ENCODE results near the gene PHC2. TPM values are rescaled to one million over a fixed set of nuclear protein-coding genes. Genes with fewer than 3 reads are reported as not detected.

The PHC2 gene
- total and polyA plus RNA-seq, 9 of the 15 experiments (the other 6 are each of a cell fraction or from before 2014, with no cell fraction given) = 3.1 to 67.6 (median 34.6) TPM

DNA sequence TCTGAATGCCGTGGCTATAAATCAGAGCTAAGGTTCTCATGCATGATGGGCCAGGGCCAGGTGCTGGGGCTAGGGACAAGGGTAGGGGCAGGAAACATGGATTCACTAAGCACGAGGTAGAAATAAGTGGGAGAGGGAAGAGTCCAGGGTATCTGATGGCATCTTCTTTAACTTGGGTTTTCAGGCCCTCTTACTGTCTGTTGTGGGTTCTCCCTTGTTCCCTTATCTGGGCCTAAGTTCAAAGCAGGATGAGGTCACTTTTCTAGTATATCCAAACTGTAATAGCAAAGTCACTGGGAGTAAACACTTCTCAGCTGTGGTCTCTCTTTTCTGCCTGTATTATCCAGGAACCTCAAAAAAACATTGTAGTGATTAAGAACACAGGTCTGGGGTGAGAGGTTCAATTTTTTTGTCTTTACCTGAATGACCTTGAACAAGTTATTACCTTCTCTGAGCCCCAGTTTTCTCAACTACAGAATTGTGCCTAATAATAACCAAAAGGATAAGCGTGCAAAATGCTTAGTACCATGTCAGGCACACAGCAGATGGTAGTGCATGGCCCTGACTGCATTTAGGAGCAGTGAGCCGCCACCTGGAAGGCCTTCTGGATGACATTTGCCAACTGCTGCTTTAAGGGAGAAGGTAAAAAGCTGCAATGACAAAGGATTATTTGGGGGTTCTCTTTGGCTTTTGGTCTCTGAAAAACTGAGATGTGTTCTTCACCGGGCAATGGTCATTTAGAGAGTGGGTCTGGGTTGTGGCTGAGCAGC, 56.4 kb downstream of the PHC2 start (continued):
- TF ChIP-seq, protein P1, sequence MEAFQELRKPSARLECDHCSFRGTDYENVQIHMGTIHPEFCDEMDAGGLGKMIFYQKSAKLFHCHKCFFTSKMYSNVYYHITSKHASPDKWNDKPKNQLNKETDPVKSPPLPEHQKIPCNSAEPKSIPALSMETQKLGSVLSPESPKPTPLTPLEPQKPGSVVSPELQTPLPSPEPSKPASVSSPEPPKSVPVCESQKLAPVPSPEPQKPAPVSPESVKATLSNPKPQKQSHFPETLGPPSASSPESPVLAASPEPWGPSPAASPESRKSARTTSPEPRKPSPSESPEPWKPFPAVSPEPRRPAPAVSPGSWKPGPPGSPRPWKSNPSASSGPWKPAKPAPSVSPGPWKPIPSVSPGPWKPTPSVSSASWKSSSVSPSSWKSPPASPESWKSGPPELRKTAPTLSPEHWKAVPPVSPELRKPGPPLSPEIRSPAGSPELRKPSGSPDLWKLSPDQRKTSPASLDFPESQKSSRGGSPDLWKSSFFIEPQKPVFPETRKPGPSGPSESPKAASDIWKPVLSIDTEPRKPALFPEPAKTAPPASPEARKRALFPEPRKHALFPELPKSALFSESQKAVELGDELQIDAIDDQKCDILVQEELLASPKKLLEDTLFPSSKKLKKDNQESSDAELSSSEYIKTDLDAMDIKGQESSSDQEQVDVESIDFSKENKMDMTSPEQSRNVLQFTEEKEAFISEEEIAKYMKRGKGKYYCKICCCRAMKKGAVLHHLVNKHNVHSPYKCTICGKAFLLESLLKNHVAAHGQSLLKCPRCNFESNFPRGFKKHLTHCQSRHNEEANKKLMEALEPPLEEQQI (IDR thresholded peaks at IDR 0.05) = no peak
- TF ChIP-seq CBX8 (IDR thresholded peaks at IDR 0.05; ENCODE audit: borderline replicate concordance, extremely low read depth, low read depth, low read length, poor library complexity, severe bottlenecking) (no peak), SRSF7 (optimal IDR thresholded peaks at IDR 0.05; ENCODE audit: low read depth, low read length) (no peak), BCL6 (CRISPR knock-in tag; IDR thresholded peaks at IDR 0.05) (no peak), POLR2AphosphoS2 (IDR thresholded peaks at IDR 0.05; ENCODE audit: low read length) (no peak), ZEB2 (IDR thresholded peaks at IDR 0.05) (0 out of 2 replicates have a peak, but pooled peaks have one; percentile 31), ZNF324 (CRISPR knock-in tag; IDR thresholded peaks at IDR 0.05) (no peak), RNF2 (IDR thresholded peaks at IDR 0.05) (no peak), ZNF311 (CRISPR knock-in tag; IDR thresholded peaks at IDR 0.05) (no peak), ZNF184 (CRISPR knock-in tag; IDR thresholded peaks at IDR 0.05) (no peak), TAL1 (IDR thresholded peaks at IDR 0.05) (peak; percentile 25; the same call in 1 of the 2 replicates), GATA2 (CRISPR knock-in tag; IDR thresholded peaks at IDR 0.05) (no peak), JUN (IDR thresholded peaks at IDR 0.05; ENCODE audit: borderline replicate concordance, low read depth, low read length) (peak; percentile 87), JUN (CRISPR knock-in tag; IDR thresholded peaks at IDR 0.05; ENCODE audit: borderline replicate concordance) (peak; percentile 50; the same call in 1 of the 2 replicates), SRSF9 (IDR thresholded peaks at IDR 0.05; ENCODE audit: borderline replicate concordance, low read depth, low read length) (no peak), ZC3H4 (CRISPR knock-in tag; IDR thresholded peaks at IDR 0.05; ENCODE audit: borderline replicate concordance) (no peak), PTRF (tag; IDR thresholded peaks at IDR 0.05) (no peak), KLF6 (CRISPR knock-in tag; IDR thresholded peaks at IDR 0.05; ENCODE audit: borderline replicate concordance) (no peak)
- TF ChIP-seq, protein P2, sequence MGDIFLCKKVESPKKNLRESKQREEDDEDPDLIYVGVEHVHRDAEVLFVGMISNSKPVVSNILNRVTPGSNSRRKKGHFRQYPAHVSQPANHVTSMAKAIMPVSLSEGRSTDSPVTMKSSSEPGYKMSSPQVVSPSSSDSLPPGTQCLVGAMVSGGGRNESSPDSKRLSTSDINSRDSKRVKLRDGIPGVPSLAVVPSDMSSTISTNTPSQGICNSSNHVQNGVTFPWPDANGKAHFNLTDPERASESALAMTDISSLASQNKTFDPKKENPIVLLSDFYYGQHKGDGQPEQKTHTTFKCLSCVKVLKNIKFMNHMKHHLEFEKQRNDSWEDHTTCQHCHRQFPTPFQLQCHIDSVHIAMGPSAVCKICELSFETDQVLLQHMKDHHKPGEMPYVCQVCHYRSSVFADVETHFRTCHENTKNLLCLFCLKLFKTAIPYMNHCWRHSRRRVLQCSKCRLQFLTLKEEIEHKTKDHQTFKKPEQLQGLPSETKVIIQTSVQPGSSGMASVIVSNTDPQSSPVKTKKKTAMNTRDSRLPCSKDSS (IDR thresholded peaks at IDR 0.05; ENCODE audit: low read depth, partially characterized antibody) = no peak
- TF ChIP-seq, protein P3, sequence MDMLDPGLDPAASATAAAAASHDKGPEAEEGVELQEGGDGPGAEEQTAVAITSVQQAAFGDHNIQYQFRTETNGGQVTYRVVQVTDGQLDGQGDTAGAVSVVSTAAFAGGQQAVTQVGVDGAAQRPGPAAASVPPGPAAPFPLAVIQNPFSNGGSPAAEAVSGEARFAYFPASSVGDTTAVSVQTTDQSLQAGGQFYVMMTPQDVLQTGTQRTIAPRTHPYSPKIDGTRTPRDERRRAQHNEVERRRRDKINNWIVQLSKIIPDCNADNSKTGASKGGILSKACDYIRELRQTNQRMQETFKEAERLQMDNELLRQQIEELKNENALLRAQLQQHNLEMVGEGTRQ (CRISPR knock-in tag; IDR thresholded peaks at IDR 0.05) = no peak
- TF ChIP-seq, protein P4, sequence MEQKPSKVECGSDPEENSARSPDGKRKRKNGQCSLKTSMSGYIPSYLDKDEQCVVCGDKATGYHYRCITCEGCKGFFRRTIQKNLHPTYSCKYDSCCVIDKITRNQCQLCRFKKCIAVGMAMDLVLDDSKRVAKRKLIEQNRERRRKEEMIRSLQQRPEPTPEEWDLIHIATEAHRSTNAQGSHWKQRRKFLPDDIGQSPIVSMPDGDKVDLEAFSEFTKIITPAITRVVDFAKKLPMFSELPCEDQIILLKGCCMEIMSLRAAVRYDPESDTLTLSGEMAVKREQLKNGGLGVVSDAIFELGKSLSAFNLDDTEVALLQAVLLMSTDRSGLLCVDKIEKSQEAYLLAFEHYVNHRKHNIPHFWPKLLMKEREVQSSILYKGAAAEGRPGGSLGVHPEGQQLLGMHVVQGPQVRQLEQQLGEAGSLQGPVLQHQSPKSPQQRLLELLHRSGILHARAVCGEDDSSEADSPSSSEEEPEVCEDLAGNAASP (IDR thresholded peaks at IDR 0.05) = no peak
- TF ChIP-seq, protein P5, sequence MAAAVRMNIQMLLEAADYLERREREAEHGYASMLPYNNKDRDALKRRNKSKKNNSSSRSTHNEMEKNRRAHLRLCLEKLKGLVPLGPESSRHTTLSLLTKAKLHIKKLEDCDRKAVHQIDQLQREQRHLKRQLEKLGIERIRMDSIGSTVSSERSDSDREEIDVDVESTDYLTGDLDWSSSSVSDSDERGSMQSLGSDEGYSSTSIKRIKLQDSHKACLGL (CRISPR knock-in tag; IDR thresholded peaks at IDR 0.05; ENCODE audit: borderline replicate concordance, poor library complexity, severe bottlenecking) = no peak

All from K562 (cell line).